ENCODE measurements around the gene GUCD1.

DNA sequence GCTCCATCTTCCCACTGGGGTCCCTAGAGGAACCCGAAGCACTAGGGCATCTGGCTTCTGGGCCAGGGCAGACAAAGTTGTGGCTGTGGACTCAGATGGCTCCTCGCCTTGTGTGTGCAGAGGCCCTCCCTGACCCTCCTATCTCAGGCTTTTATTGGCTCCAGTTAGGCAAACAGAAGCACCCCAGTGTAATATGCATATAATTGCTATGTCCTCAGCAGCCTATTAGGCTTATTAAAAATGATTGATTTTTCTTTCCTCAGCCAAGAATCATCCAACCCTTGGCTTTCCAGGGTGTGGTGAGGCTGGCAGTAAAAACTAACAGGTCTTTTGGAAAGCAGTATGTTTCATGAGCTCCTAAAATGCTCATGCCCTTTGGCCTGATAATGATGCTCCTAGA, 37.5 kb downstream of the GUCD1 start:
- no peak for TF ChIP-seq MYC (IDR thresholded peaks at IDR 0.05; ENCODE audit: borderline replicate concordance, low read length)
- TF ChIP-seq CBX8 (IDR thresholded peaks at IDR 0.05): no peak
- no peak for TF ChIP-seq GATA3 (IDR thresholded peaks at IDR 0.05; ENCODE audit: borderline replicate concordance)
- TF ChIP-seq POLR2A (IDR thresholded peaks at IDR 0.05; ENCODE audit: low read length): no peak
- no peak for TF ChIP-seq MAFK (IDR thresholded peaks at IDR 0.05; ENCODE audit: partially characterized antibody)
- TF ChIP-seq SMC3 (IDR thresholded peaks at IDR 0.05): no peak
- TF ChIP-seq, protein P1, sequence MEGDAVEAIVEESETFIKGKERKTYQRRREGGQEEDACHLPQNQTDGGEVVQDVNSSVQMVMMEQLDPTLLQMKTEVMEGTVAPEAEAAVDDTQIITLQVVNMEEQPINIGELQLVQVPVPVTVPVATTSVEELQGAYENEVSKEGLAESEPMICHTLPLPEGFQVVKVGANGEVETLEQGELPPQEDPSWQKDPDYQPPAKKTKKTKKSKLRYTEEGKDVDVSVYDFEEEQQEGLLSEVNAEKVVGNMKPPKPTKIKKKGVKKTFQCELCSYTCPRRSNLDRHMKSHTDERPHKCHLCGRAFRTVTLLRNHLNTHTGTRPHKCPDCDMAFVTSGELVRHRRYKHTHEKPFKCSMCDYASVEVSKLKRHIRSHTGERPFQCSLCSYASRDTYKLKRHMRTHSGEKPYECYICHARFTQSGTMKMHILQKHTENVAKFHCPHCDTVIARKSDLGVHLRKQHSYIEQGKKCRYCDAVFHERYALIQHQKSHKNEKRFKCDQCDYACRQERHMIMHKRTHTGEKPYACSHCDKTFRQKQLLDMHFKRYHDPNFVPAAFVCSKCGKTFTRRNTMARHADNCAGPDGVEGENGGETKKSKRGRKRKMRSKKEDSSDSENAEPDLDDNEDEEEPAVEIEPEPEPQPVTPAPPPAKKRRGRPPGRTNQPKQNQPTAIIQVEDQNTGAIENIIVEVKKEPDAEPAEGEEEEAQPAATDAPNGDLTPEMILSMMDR (IDR thresholded peaks at IDR 0.05): no peak
- no peak for TF ChIP-seq MAZ (IDR thresholded peaks at IDR 0.05; ENCODE audit: borderline replicate concordance, low read depth, low read length)
- no peak for TF ChIP-seq NR3C1 (IDR thresholded peaks at IDR 0.05)
- no peak for TF ChIP-seq CBX2 (IDR thresholded peaks at IDR 0.05; ENCODE audit: borderline replicate concordance, low read depth)
- TF ChIP-seq FOSL2 (IDR thresholded peaks at IDR 0.05): no peak
- TF ChIP-seq FOSL2 (CRISPR knock-in tag; IDR thresholded peaks at IDR 0.05): no peak
- no peak for TF ChIP-seq EP300 (IDR thresholded peaks at IDR 0.05)
- TF ChIP-seq RCOR1 (IDR thresholded peaks at IDR 0.05; ENCODE audit: low read depth, low read length): no peak
